A549 (cell line): ENCODE results near the gene VAV3. TPM values are rescaled to one million over a fixed set of nuclear protein-coding genes. Genes with fewer than 3 reads are reported as not detected.

Experiments
- ATAC-seq, 2 experiments: fragments of 200-7000 bp in 1 of 2; fragments of >200 bp in 1 of 2; cut with Nextera tagmentation in 1 of 2; cut with Tn5 transposase in 1 of 2; 3 replicates each; pipeline versions ENCODE4 v1.8.0 to v1.9.1; 2018 to 2020; ENCODE audit warnings: mild to moderate bottlenecking in 1 of 2, moderate library complexity in 1 of 2
- CTCF ChIA-PET: fragments of 300-600 bp; sonication (Branson Sonifier 250); formaldehyde crosslinking; extraction: SDS; loops from one replicate; lab custom pipeline; 2021; ENCODE audit warnings: antibody characterized with exemption, inconsistent platforms; lab: Yijun Ruan, JAX
- POLR2A ChIA-PET: fragments of 350-600 bp; formaldehyde crosslinking; extraction: SDS; loops from one replicate; lab custom pipeline; 2021; ENCODE audit warnings: antibody characterized with exemption, inconsistent platforms; lab: Yijun Ruan, JAX
- DNase-seq, 2 experiments: peaks; one replicate each; pipeline versions ENCODE4 v3.0.0 to v3.0.0-alpha.2; 2011 to 2016; ENCODE audit warnings: low read depth in 1 of 2, low spot score in 1 of 2
- FAIRE-seq: peaks from 2 replicates; lab custom pipeline; 2011; peaks lifted over from hg19 to GRCh38; lab: Jason Lieb, UNC
- H3K27ac ChIP-seq, 2 experiments: fragments of >200 bp; sonication (Bioruptor Twin); formaldehyde crosslinking; 3 replicates each; pipeline ENCODE4 v1.5.1; 2016 to 2017
- H3K4me1 ChIP-seq: fragments of >200 bp; sonication (Bioruptor Twin); formaldehyde crosslinking; 3 replicates; pipeline ENCODE4 v1.6.1; 2016
- H3K4me2 ChIP-seq: fragments of >200 bp; sonication (Bioruptor Twin); formaldehyde crosslinking; 3 replicates; pipeline ENCODE4 v1.6.1; 2016
- H3K4me3 ChIP-seq: fragments of >200 bp; sonication (Bioruptor Twin); formaldehyde crosslinking; 3 replicates; pipeline ENCODE4 v1.5.1; 2016
- H3K9me3 ChIP-seq: fragments of >200 bp; sonication (Bioruptor Twin); formaldehyde crosslinking; 3 replicates; pipeline ENCODE4 v1.6.1; 2016
- BHLHE40 ChIP-seq: IDR thresholded peaks from 2 replicates; pipeline ENCODE4 v1.6.1; 2012; ENCODE audit warnings: low read depth, low read length, inconsistent platforms
- CBX2 ChIP-seq: fragments of 200-600 bp; sonication (generic); IDR thresholded peaks from 2 replicates; pipeline ENCODE4 v1.6.1; 2016; ENCODE audit warnings: low read depth, mild to moderate bottlenecking, borderline replicate concordance
- CBX8 ChIP-seq: fragments of 200-600 bp; sonication (generic); IDR thresholded peaks from 2 replicates; pipeline ENCODE4 v1.6.1; 2016
- CEBPB ChIP-seq, 2 experiments: fragments of >200 bp in 1 of 2; sonication (Bioruptor Twin) in 1 of 2; formaldehyde crosslinking in 1 of 2; IDR thresholded peaks; 2 replicates each; pipeline ENCODE4 v1.6.1; 2012 to 2016
- CHD4 ChIP-seq: fragments of 200-600 bp; sonication (generic); IDR thresholded peaks from 2 replicates; pipeline ENCODE4 v1.6.1; 2016; ENCODE audit warnings: antibody characterized with exemption, mild to moderate bottlenecking, borderline replicate concordance
- CTCF ChIP-seq: fragments of >200 bp; sonication (Bioruptor Twin); formaldehyde crosslinking; IDR thresholded peaks from 3 replicates; pipeline ENCODE4 v1.5.1; 2016
- EHF ChIP-seq: fragments of 250-450 bp; sonication (Bioruptor Pico); IDR thresholded peaks from 2 replicates; pipeline ENCODE4 v1.5.0; 2020; ENCODE audit warnings: mild to moderate bottlenecking
- EHMT2 ChIP-seq: fragments of 200-600 bp; sonication (generic); IDR thresholded peaks from 2 replicates; pipeline ENCODE4 v1.6.1; 2016; ENCODE audit warnings: antibody characterized with exemption, low read depth, mild to moderate bottlenecking, moderate library complexity
- EP300 ChIP-seq, 2 experiments: fragments of >200 bp; sonication (Bioruptor Twin); formaldehyde crosslinking; IDR thresholded peaks; 2 replicates in 1 of 2; 3 replicates in 1 of 2; pipeline ENCODE4 v1.6.1; 2016 to 2017
- ESRRA ChIP-seq: fragments of 150-350 bp; IDR thresholded peaks from 2 replicates; pipeline ENCODE4 v1.6.1; 2014; ENCODE audit warnings: mild to moderate bottlenecking, low read length, borderline replicate concordance
- GATA3 ChIP-seq: IDR thresholded peaks from 2 replicates; pipeline ENCODE4 v1.6.1; 2012; ENCODE audit warnings: borderline replicate concordance
- HEYL ChIP-seq: fragments of 250-450 bp; sonication (Bioruptor Pico); IDR thresholded peaks from 2 replicates; pipeline ENCODE4 v1.8.0; 2021; ENCODE audit warnings: mild to moderate bottlenecking, moderate library complexity
- HOXA7 ChIP-seq: fragments of 250-450 bp; sonication (Bioruptor Pico); IDR thresholded peaks from 2 replicates; pipeline ENCODE4 v1.5.0; 2020; ENCODE audit warnings: mild to moderate bottlenecking, moderate library complexity
- HOXB13 ChIP-seq: fragments of 250-450 bp; sonication (Bioruptor Pico); IDR thresholded peaks from 2 replicates; pipeline ENCODE4 v1.5.0; 2020; ENCODE audit warnings: low read depth, mild to moderate bottlenecking, moderate library complexity
- HOXB5 ChIP-seq: fragments of 250-450 bp; sonication (Bioruptor Pico); IDR thresholded peaks from 2 replicates; pipeline ENCODE4 v1.5.0; 2020; ENCODE audit warnings: mild to moderate bottlenecking, moderate library complexity
- JUNB ChIP-seq: fragments of >200 bp; sonication (Bioruptor Twin); formaldehyde crosslinking; IDR thresholded peaks from 2 replicates; pipeline ENCODE4 v1.6.1; 2016
- KDM1A ChIP-seq: fragments of 200-600 bp; sonication (generic); IDR thresholded peaks from 2 replicates; pipeline ENCODE4 v1.6.1; 2016; ENCODE audit warnings: low read depth, mild to moderate bottlenecking
- KDM5A ChIP-seq: fragments of 200-600 bp; sonication (generic); IDR thresholded peaks from 2 replicates; pipeline ENCODE4 v1.6.1; 2016; ENCODE audit warnings: antibody characterized with exemption, mild to moderate bottlenecking
- MAZ ChIP-seq: fragments of 150-350 bp; IDR thresholded peaks from 2 replicates; pipeline ENCODE4 v1.6.1; 2014; ENCODE audit warnings: antibody characterized with exemption, low read depth, low read length, borderline replicate concordance
- MYC ChIP-seq: IDR thresholded peaks from 2 replicates; pipeline ENCODE4 v1.6.1; 2012; ENCODE audit warnings: mild to moderate bottlenecking, inconsistent platforms, low read length, improper control_type of control experiment, borderline replicate concordance
- NR3C1 ChIP-seq: fragments of >200 bp; sonication (Bioruptor Twin); formaldehyde crosslinking; IDR thresholded peaks from 3 replicates; pipeline ENCODE4 v1.6.1; 2017
- PHF8 ChIP-seq: fragments of 200-600 bp; sonication (generic); IDR thresholded peaks from 2 replicates; pipeline ENCODE4 v1.6.1; 2016; ENCODE audit warnings: low read depth, mild to moderate bottlenecking, antibody characterized with exemption, moderate library complexity, borderline replicate concordance
- POLR2A ChIP-seq: IDR thresholded peaks from 2 replicates; pipeline ENCODE4 v1.6.1; 2012; ENCODE audit warnings: mild to moderate bottlenecking, low read length
- RARB ChIP-seq: fragments of 250-450 bp; sonication (Bioruptor Pico); IDR thresholded peaks from 2 replicates; pipeline ENCODE4 v1.8.0; 2021; ENCODE audit warnings: mild to moderate bottlenecking, moderate library complexity
- REST ChIP-seq: fragments of 200-600 bp; sonication (generic); IDR thresholded peaks from 2 replicates; pipeline ENCODE4 v1.6.1; 2016; ENCODE audit warnings: antibody characterized with exemption, mild to moderate bottlenecking, moderate library complexity
- RFX5 ChIP-seq: fragments of 450-650 bp; IDR thresholded peaks from 2 replicates; pipeline ENCODE4 v1.7.1; 2014; ENCODE audit warnings: antibody characterized with exemption, mild to moderate bottlenecking, moderate library complexity
- SMC3 ChIP-seq: fragments of >200 bp; sonication (Bioruptor Twin); formaldehyde crosslinking; IDR thresholded peaks from 3 replicates; pipeline ENCODE4 v1.6.1; 2018; ENCODE audit warnings: inconsistent platforms
- SREBF2 ChIP-seq: fragments of 450-650 bp; IDR thresholded peaks from 2 replicates; pipeline ENCODE4 v1.6.1; 2014; ENCODE audit warnings: mild to moderate bottlenecking, moderate library complexity
- TFCP2L1 ChIP-seq: fragments of 250-450 bp; sonication (Bioruptor Pico); IDR thresholded peaks from 2 replicates; pipeline ENCODE4 v1.5.0; 2021; ENCODE audit warnings: mild to moderate bottlenecking
- USF2 ChIP-seq: fragments of 450-650 bp; IDR thresholded peaks from 2 replicates; pipeline ENCODE4 v1.6.1; 2014; ENCODE audit warnings: antibody characterized with exemption
- ZSCAN20 ChIP-seq: fragments of 250-450 bp; sonication (Bioruptor Pico); IDR thresholded peaks from 2 replicates; pipeline ENCODE4 v1.8.0; 2022; ENCODE audit warnings: mild to moderate bottlenecking, moderate library complexity
- WGBS: methylation state at CpG from one replicate; pipeline ENCODE4 v1.1.6; 2017; ENCODE audit errors: missing lambda C conversion rate; 5-methylcytosine and 5-hydroxymethylcytosine counted together
- polyA plus RNA-seq, 4 experiments: library from polyadenylated mRNA; depleted of rRNA in 3 of 4; stranded (reverse); fragments of >200 nt; fragmentation: RNase III in 1 of 4; extraction: RNeasy Plus Mini Kit Qiagen cat#74134 plus additional on column Dnase treatment in 1 of 4; gene quantifications; 2 replicates in 3 of 4; 3 replicates in 1 of 4; pipeline ENCODE4 v1.2.3, GENCODE V29; 2011 to 2017
- TF ChIP-seq, protein P1 (sequence below): fragments of >200 bp; sonication (Bioruptor Twin); formaldehyde crosslinking; IDR thresholded peaks from 3 replicates; pipeline ENCODE4 v1.6.1; 2016
- TF ChIP-seq, protein P2 (sequence below): IDR thresholded peaks from 2 replicates; pipeline ENCODE4 v1.6.1; 2012; ENCODE audit warnings: low read depth, borderline replicate concordance

Gene VAV3
- polyA plus RNA-seq, 2 of the 4 experiments (the other 2 are of a cell fraction): 12.8 to 22.7 TPM

DNA sequence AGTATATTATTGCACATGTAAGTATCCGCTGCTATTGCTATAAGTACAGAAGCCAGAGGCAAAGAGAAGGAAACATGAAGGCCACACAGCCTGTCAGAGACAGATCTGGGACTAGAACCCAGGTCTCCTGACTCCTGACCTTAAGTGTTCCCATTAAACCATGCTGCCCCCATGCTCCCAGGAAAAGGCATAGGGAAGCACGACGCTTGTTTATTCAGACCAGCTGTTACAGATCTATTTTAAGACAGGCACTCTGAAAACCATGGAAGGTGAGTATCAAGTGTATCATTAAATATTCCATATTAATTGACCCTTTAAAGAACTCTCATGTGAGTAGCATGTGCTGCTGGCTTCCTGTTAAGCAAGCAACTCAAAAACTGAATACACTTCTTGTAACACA lies 11.4 kb downstream of the VAV3 start:
- no peak overlapping the region for H3K27ac ChIP-seq
- ATAC-seq (no peak), FAIRE-seq (no peak), DNase-seq (no peak)
- TF ChIP-seq MAZ: no peak
- no peak for TF ChIP-seq NR3C1
- no peak for TF ChIP-seq GATA3
- no peak for TF ChIP-seq EHMT2
- TF ChIP-seq CBX2: no peak
- no peak for TF ChIP-seq HOXA7
- no peak for TF ChIP-seq ZSCAN20 (CRISPR knock-in tag)
- TF ChIP-seq ESRRA: no peak
- TF ChIP-seq CTCF: no peak
- no peak for TF ChIP-seq POLR2A
- TF ChIP-seq, protein P1, sequence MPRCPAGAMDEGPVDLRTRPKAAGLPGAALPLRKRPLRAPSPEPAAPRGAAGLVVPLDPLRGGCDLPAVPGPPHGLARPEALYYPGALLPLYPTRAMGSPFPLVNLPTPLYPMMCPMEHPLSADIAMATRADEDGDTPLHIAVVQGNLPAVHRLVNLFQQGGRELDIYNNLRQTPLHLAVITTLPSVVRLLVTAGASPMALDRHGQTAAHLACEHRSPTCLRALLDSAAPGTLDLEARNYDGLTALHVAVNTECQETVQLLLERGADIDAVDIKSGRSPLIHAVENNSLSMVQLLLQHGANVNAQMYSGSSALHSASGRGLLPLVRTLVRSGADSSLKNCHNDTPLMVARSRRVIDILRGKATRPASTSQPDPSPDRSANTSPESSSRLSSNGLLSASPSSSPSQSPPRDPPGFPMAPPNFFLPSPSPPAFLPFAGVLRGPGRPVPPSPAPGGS: no peak
- TF ChIP-seq USF2: no peak
- TF ChIP-seq EHF (CRISPR knock-in tag): no peak
- TF ChIP-seq, protein P2, sequence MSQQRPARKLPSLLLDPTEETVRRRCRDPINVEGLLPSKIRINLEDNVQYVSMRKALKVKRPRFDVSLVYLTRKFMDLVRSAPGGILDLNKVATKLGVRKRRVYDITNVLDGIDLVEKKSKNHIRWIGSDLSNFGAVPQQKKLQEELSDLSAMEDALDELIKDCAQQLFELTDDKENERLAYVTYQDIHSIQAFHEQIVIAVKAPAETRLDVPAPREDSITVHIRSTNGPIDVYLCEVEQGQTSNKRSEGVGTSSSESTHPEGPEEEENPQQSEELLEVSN: no peak
- no peak for TF ChIP-seq KDM1A
- TF ChIP-seq SREBF2: no peak
- TF ChIP-seq EP300 (IDR thresholded peaks at IDR 0.05): no peak
- TF ChIP-seq CEBPB (IDR thresholded peaks at IDR 0.05): no peak
- TF ChIP-seq MYC: no peak
- TF ChIP-seq HOXB13 (CRISPR knock-in tag): no peak
- H3K4me1 ChIP-seq: no peaks in the 10 kb centered on the region
- CTCF ChIA-PET: no interaction called here
- no peak overlapping the region for H3K4me2 ChIP-seq
- 29% methylated on average over 3 of the region's 3 CpGs for WGBS
- POLR2A ChIA-PET: no interaction called here
- H3K9me3 ChIP-seq: no peaks in the 10 kb centered on the region
- H3K4me3 ChIP-seq: no peak overlapping the region

DNA sequence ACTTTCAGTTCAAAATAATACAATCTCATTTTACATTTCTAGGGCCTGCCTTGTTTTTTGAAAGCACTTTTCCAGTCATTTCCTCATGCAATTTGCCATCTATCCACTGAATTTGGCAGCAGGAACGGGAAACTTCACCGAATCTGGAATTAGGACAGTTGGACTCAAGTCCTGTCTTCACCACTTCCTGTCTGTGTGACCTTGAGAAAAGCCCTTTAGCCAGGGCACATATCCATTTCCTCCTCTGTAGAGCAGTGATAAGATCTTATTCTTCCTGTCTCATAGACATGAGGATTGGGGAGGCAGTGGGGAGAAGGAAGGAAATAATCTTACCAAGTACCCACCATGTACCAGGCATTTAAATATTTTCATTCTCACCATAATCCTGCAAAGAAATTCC lies 12.0 kb downstream of the VAV3 start:
- no peaks in the 10 kb centered on the region for H3K9me3 ChIP-seq
- H3K4me2 ChIP-seq: no peak overlapping the region
- H3K4me3 ChIP-seq: no peak overlapping the region
- TF ChIP-seq JUNB: no peak
- no peak for TF ChIP-seq MYC
- no peak for TF ChIP-seq KDM5A
- TF ChIP-seq HEYL (CRISPR knock-in tag): no peak
- no peak for TF ChIP-seq TFCP2L1 (CRISPR knock-in tag)
- TF ChIP-seq, protein P2: no peak
- TF ChIP-seq SMC3: no peak
- TF ChIP-seq RFX5: no peak
- TF ChIP-seq EHF (CRISPR knock-in tag): no peak
- no peak for TF ChIP-seq EP300 (IDR thresholded peaks at IDR 0.05)
- no peak for TF ChIP-seq REST
- no peak for TF ChIP-seq RARB (CRISPR knock-in tag)
- no peak for TF ChIP-seq BHLHE40
- TF ChIP-seq CEBPB (IDR thresholded peaks at IDR 0.05): no peak
- no peak for TF ChIP-seq POLR2A
- no peak for TF ChIP-seq SREBF2
- TF ChIP-seq CBX8: no peak
- TF ChIP-seq PHF8: no peak
- no peak for TF ChIP-seq CHD4
- TF ChIP-seq HOXB5 (CRISPR knock-in tag): no peak
- H3K4me1 ChIP-seq: no peaks in the 10 kb centered on the region
- POLR2A ChIA-PET: no interaction called here
- DNase-seq (no peak), ATAC-seq (no peak), FAIRE-seq (no peak)
- 8% methylated on average over 2 of the region's 2 CpGs for WGBS
- no peak overlapping the region for H3K27ac ChIP-seq
- CTCF ChIA-PET: no interaction called here
